GM12878 (cell line): ENCODE data around the gene SLC35E2B. TPM values are rescaled to one million over a fixed set of nuclear protein-coding genes. Genes with fewer than 3 reads are reported as not detected.
A peak's percentile ranks its signal among the peaks of the same experiment; 100 is the strongest.

Experiments
- ATAC-seq: fragments of 200-7000 bp; cut with Tn5 transposase; 3 replicates; pipeline ENCODE4 v1.9.1; 2020; ENCODE audit warnings: mild to moderate bottlenecking, moderate library complexity
- BruUV-seq: library from RNA; stranded (reverse); fragments of 400-500 nt; replicated peaks from 2 replicates; lab custom pipeline; 2021; lab: Mats Ljungman, UMichigan
- CTCF ChIA-PET: fragments of 300-600 bp; sonication (Branson Sonifier 250); formaldehyde crosslinking; extraction: SDS; loops from one replicate; lab custom pipeline; 2021; ENCODE audit warnings: inconsistent platforms; lab: Yijun Ruan, JAX
- POLR2A ChIA-PET: fragments of 350-600 bp; formaldehyde crosslinking; extraction: SDS; loops from one replicate; lab custom pipeline; 2021; ENCODE audit warnings: inconsistent platforms; lab: Charles Lee
- RAD21 ChIA-PET: fragments of 300-600 bp; sonication (Branson Sonifier 250); formaldehyde crosslinking; loops from one replicate; lab custom pipeline; 2023; ENCODE audit warnings: antibody characterized with exemption; ENCODE audit not compliant: unreplicated experiment; lab: Charles Lee
- SMC1A ChIA-PET: fragments of 300-600 bp; sonication (Branson Sonifier 250); formaldehyde crosslinking; loops from one replicate; lab custom pipeline; 2023; ENCODE audit not compliant: unreplicated experiment, uncharacterized antibody; lab: Charles Lee
- DNase-seq: peaks from one replicate; pipeline ENCODE4 v3.0.0-alpha.2; 2011; ENCODE audit warnings: low read depth, low spot score
- FAIRE-seq: peaks from 3 replicates; lab custom pipeline; 2011; peaks lifted over from hg19 to GRCh38; lab: Jason Lieb, UNC
- H2AFZ ChIP-seq: 2 replicates; pipeline ENCODE4 v1.6.0; 2011; ENCODE audit warnings: low read depth, low read length, control low read depth; ENCODE audit not compliant: control insufficient read depth
- H3K27ac ChIP-seq: 2 replicates; pipeline ENCODE4 v1.5.1; 2011; ENCODE audit warnings: control low read depth; ENCODE audit not compliant: control insufficient read depth, insufficient read depth
- H3K27me3 ChIP-seq, 2 experiments: replicated peaks in 1 of 2; 2 replicates each; pipeline versions ENCODE4 v1.6.0 to v1.6.1; 2011; ENCODE audit warnings: low read length in 1 of 2; ENCODE audit not compliant: control insufficient read depth in 2 of 2, insufficient read depth in 2 of 2
- H3K36me3 ChIP-seq, 2 experiments: 2 replicates each; pipeline ENCODE4 v1.5.1; 2011; ENCODE audit warnings: low read length in 1 of 2; ENCODE audit not compliant: control insufficient read depth in 2 of 2, insufficient read depth in 2 of 2
- H3K4me1 ChIP-seq: 2 replicates; pipeline ENCODE4 v1.6.1; 2011; ENCODE audit warnings: mild to moderate bottlenecking, low read length, moderate library complexity, mixed read lengths; ENCODE audit not compliant: control insufficient read depth, insufficient read depth
- H3K4me2 ChIP-seq: 2 replicates; pipeline ENCODE4 v1.6.0; 2011; ENCODE audit warnings: control low read depth; ENCODE audit not compliant: control insufficient read depth, insufficient read depth
- H3K4me3 ChIP-seq: fragments of 200-600 bp; sonication (generic); 2 replicates; pipeline ENCODE4 v1.5.1; 2016
- H3K79me2 ChIP-seq: 2 replicates; pipeline ENCODE4 v1.6.0; 2011; ENCODE audit warnings: low read length; ENCODE audit not compliant: control insufficient read depth, insufficient read depth
- H3K9ac ChIP-seq: 2 replicates; pipeline ENCODE4 v1.8.0; 2011; ENCODE audit warnings: low read length, control low read depth, mixed read lengths; ENCODE audit not compliant: control insufficient read depth, insufficient read depth
- H3K9me3 ChIP-seq: replicated peaks from 3 replicates; pipeline ENCODE4 v1.5.1; 2011; ENCODE audit warnings: mild to moderate bottlenecking, low read length; ENCODE audit not compliant: control insufficient read depth, insufficient read depth
- H4K20me1 ChIP-seq: 2 replicates; pipeline ENCODE4 v1.6.0; 2011; ENCODE audit not compliant: control insufficient read depth, insufficient read depth
- BHLHE40 ChIP-seq, 2 experiments: fragments of 450-650 bp in 1 of 2; IDR thresholded peaks; 2 replicates each; pipeline ENCODE4 v1.6.1; 2011 to 2017; ENCODE audit warnings: low read depth in 2 of 2, borderline replicate concordance in 1 of 2, improper control_type of control experiment in 1 of 2, low read length in 1 of 2, mild to moderate bottlenecking in 1 of 2
- GATAD2B ChIP-seq: fragments of 450-650 bp; conservative IDR thresholded peaks from 2 replicates; pipeline ENCODE4 v1.6.1; 2017; ENCODE audit warnings: low read depth, mild to moderate bottlenecking, moderate library complexity
- NR2F1 ChIP-seq: fragments of 450-650 bp; conservative IDR thresholded peaks from 2 replicates; pipeline ENCODE4 v1.6.1; 2017; ENCODE audit warnings: mild to moderate bottlenecking
- WGBS: methylation state at CpG from one replicate; pipeline ENCODE4 v1.1.6; 2016; ENCODE audit warnings: low lambda C conversion rate; ENCODE audit not compliant: insufficient replicate concordance, insufficient coverage; ENCODE audit errors: missing lambda C conversion rate; 5-methylcytosine and 5-hydroxymethylcytosine counted together
- in situ Hi-C: fragments of 300-500 bp; cut with MboI; formaldehyde crosslinking; loops from 9 replicates; pipeline ENCODE4 v1.14.3; 2018; ENCODE audit warnings: mixed read lengths
- intact Hi-C: fragments of 100-400 bp; cut with micrococcal nuclease; formaldehyde crosslinking; loops from one replicate; pipeline ENCODE4 v1.14.2; 2022; ENCODE audit not compliant: unreplicated experiment
- polyA plus RNA-seq, 11 experiments: library from polyadenylated mRNA; depleted of rRNA in 4 of 11; unstranded in 6 of 11; stranded (reverse) in 5 of 11; fragments of >200 nt; fragmentation: Nextera tagmentation in 4 of 11; fragmentation: Illumina TruSeq in 1 of 11; extraction: Ambion mirVana in 4 of 11; extraction: Trizol in 1 of 11; gene quantifications; 1 replicate in 1 of 11; 2 replicates in 10 of 11; pipeline versions ENCODE4 v1.2.1 to v1.2.3, GENCODE V29; 2011 to 2016; ENCODE audit warnings: inconsistent platforms in 2 of 11, missing spikeins in 2 of 11, low read depth in 1 of 11
- total RNA-seq, 4 experiments: library from RNA; depleted of rRNA in 3 of 4; stranded (reverse); fragments of >200 nt in 3 of 4; fragmentation: Illumina TruSeq in 1 of 4; extraction: Trizol in 1 of 4; gene quantifications; 2 replicates each; pipeline versions ENCODE4 v1.2.1 to v1.2.3, GENCODE V29; 2013 to 2021
- TF ChIP-seq, protein P1 (sequence below): fragments of 450-650 bp; IDR thresholded peaks from 2 replicates; pipeline ENCODE4 v1.6.1; 2016; ENCODE audit warnings: mild to moderate bottlenecking

The SLC35E2B gene
- total and polyA plus RNA-seq, 10 of the 15 experiments (the other 5 are each of a cell fraction or from before 2014, with no cell fraction given) = 2.6 to 36.7 (median 18.6) TPM

DNA sequence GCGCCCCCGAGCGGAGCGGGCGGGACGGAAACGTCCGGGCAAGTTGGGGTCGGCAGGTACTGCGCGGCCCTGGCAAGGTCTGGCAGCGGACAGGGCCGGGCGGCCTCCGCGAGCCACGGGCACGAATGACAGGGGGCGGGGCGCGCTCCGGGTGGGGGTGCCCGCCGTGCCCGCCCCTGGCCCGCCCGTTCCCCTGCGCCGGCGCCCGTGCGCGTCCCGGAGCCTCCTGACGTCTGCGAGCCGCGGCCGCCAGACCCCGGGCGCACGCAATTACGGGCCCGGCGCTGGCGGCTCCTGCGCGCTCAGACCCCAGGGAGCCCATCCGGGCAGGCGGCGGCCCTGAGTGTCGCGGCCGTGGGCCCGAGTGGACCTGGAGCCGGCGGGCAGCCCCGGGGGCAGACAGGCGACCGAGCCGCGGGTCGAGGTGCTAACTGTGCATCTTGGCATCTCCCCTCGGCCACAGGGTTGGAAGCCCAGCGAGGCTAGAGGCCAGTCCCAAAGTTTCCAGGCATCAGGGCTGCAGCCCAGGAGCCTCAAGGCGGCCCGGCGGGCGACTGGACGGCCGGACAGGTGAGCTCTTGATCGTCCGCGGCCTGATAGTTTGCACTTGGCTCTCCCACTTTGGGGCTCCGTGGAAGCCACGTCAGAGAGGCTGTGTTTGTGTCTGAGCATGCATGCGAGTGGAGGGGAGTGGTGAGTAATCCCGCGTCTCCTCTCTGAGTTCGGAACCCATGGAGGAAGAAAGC is 76.4 kb downstream of the SLC35E2B start:
- BruUV-seq = no TSS peak
- TF ChIP-seq NR2F1 (peak; percentile 11), BHLHE40 (IDR thresholded peaks at IDR 0.05; ENCODE audit: borderline replicate concordance in 1 of 2, low read depth in 2 of 2, low read length in 1 of 2) (peak in 1 of 2 experiments; percentile 50; a peak in 1 of 4 replicates), GATAD2B (0 out of 2 replicates have a peak, but pooled peaks have one; percentile 8)
- TF ChIP-seq, protein P1, sequence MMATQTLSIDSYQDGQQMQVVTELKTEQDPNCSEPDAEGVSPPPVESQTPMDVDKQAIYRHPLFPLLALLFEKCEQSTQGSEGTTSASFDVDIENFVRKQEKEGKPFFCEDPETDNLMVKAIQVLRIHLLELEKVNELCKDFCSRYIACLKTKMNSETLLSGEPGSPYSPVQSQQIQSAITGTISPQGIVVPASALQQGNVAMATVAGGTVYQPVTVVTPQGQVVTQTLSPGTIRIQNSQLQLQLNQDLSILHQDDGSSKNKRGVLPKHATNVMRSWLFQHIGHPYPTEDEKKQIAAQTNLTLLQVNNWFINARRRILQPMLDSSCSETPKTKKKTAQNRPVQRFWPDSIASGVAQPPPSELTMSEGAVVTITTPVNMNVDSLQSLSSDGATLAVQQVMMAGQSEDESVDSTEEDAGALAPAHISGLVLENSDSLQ = no peak
- Histone ChIP-seq H3K79me2 (peaks cover 3% of the 10 kb centered on the region), H3K4me3 (peak overlapping the region; percentile 85), H3K27ac (peak overlapping the region; percentile 98), H3K9ac (peak overlapping the region; percentile 99), H4K20me1 (0 out of 2 replicates have a peak, but pooled peaks cover 3% of the 10 kb centered on the region), H3K4me1 (peaks cover 15% of the 10 kb centered on the region), H3K9me3 (no peaks in the 10 kb centered on the region), H3K36me3 (peaks cover 0 to 2% of the 10 kb centered on the region in 2 experiments; a peak in 1 of 4 replicates), H3K27me3 (no peaks in the 10 kb centered on the region; a peak in 1 of 4 replicates), H2AFZ (peak overlapping the region; percentile 78), H3K4me2 (peak overlapping the region; percentile 93)
- 23% methylated on average over 50 of the region's 80 CpGs for WGBS
- no peak for DNase-seq
- CTCF ChIA-PET = no interaction called here
- SMC1A ChIA-PET = interaction anchor here (1.2 kb wide), 1 partner anchor 13 kb away, joined by 3 read pairs; no protein-coding TSS in a partner anchor
- RAD21 ChIA-PET = interaction anchor here (2.8 kb wide), 1 partner anchor 62 kb away, joined by 8 read pairs; no protein-coding TSS in a partner anchor
- POLR2A ChIA-PET = interaction anchor here (0.6 to 1.5 kb wide), 6 partner anchors 9 to 217 kb away, joined by 3 to 8 read pairs (median 4); no protein-coding TSS in a partner anchor
- peak; percentile 19 for ATAC-seq
- in situ Hi-C loops (no loop called here), intact Hi-C loops (loop anchor here (5.0 kb wide), 1 partner anchor 44 kb away; the partner anchor contains the start of gene SSU72)
- FAIRE-seq = no peak
